Mesenchymal stem cell (in vitro differentiated cells and primary cell): ENCODE measurements around the gene FAM180A.
A peak's percentile ranks its signal among the peaks of the same experiment; 100 is the strongest.

ENCODE experiments used
- DNase-seq: peaks from one replicate; pipeline ENCODE4 v3.0.0-alpha.2; 2013
- H2AFZ ChIP-seq: one replicate; pipeline ENCODE4 v1.6.1; 2013; ENCODE audit warnings: low read depth, mild to moderate bottlenecking, control low read depth, inconsistent platforms, low read length, moderate library complexity
- H2AK5ac ChIP-seq: 2 replicates; pipeline ENCODE4 v1.6.1; 2013; ENCODE audit warnings: low read length, moderate library complexity, mild to moderate bottlenecking, inconsistent platforms; ENCODE audit not compliant: severe bottlenecking
- H2BK120ac ChIP-seq: one replicate; pipeline ENCODE4 v1.6.1; 2013; ENCODE audit warnings: low read depth, mild to moderate bottlenecking, inconsistent platforms, low read length, moderate library complexity
- H2BK12ac ChIP-seq, 2 experiments: one replicate each; pipeline ENCODE4 v1.6.1; 2013; ENCODE audit warnings: inconsistent platforms in 2 of 2, low read length in 2 of 2, mild to moderate bottlenecking in 2 of 2, moderate library complexity in 2 of 2, control low read depth in 1 of 2
- H2BK15ac ChIP-seq: one replicate; pipeline ENCODE4 v1.6.1; 2013; ENCODE audit warnings: mild to moderate bottlenecking, low read depth, inconsistent platforms; ENCODE audit not compliant: poor library complexity, severe bottlenecking
- H2BK5ac ChIP-seq: 2 replicates; pipeline ENCODE4 v1.6.1; 2013; ENCODE audit warnings: low read depth, mild to moderate bottlenecking, low read length, control low read depth, inconsistent platforms; ENCODE audit not compliant: poor library complexity, severe bottlenecking
- H3K14ac ChIP-seq, 2 experiments: one replicate each; pipeline ENCODE4 v1.6.1; 2013; ENCODE audit warnings: inconsistent platforms in 2 of 2, low read length in 2 of 2, control low read depth in 1 of 2, mild to moderate bottlenecking in 1 of 2, moderate library complexity in 1 of 2
- H3K18ac ChIP-seq, 2 experiments: one replicate each; pipeline ENCODE4 v1.6.1; 2013; ENCODE audit warnings: inconsistent platforms in 2 of 2, low read length in 2 of 2, control low read depth in 1 of 2, low read depth in 1 of 2, mild to moderate bottlenecking in 1 of 2
- H3K23ac ChIP-seq, 2 experiments: one replicate each; pipeline ENCODE4 v1.6.1; 2013; ENCODE audit warnings: inconsistent platforms in 2 of 2, low read length in 2 of 2, mild to moderate bottlenecking in 2 of 2, moderate library complexity in 2 of 2, control low read depth in 1 of 2
- H3K27ac ChIP-seq: 2 replicates; pipeline ENCODE4 v1.5.1; 2013; ENCODE audit warnings: mild to moderate bottlenecking, moderate library complexity, low read length, control low read depth, inconsistent platforms; ENCODE audit not compliant: poor library complexity, severe bottlenecking
- H3K27me3 ChIP-seq, 2 experiments: 2 replicates each; pipeline versions ENCODE4 v1.6.1 to v1.7.0; 2013; ENCODE audit warnings: low read length in 2 of 2, mild to moderate bottlenecking in 2 of 2, moderate library complexity in 2 of 2, control low read depth in 1 of 2, inconsistent platforms in 1 of 2; ENCODE audit not compliant: control insufficient read depth in 1 of 2, insufficient read depth in 1 of 2
- H3K36me3 ChIP-seq, 2 experiments: 2 replicates each; pipeline versions ENCODE4 v1.6.1 to v1.7.0; 2013; ENCODE audit warnings: low read length in 2 of 2, control low read depth in 1 of 2, inconsistent platforms in 1 of 2, low read depth in 1 of 2, mild to moderate bottlenecking in 1 of 2; ENCODE audit not compliant: insufficient read depth in 2 of 2, control insufficient read depth in 1 of 2
- H3K4ac ChIP-seq, 2 experiments: one replicate each; pipeline ENCODE4 v1.6.1; 2013; ENCODE audit warnings: inconsistent platforms in 2 of 2, low read length in 2 of 2, mild to moderate bottlenecking in 2 of 2, moderate library complexity in 2 of 2, control low read depth in 1 of 2, low read depth in 1 of 2
- H3K4me1 ChIP-seq: 2 replicates; pipeline ENCODE4 v1.6.1; 2013; ENCODE audit warnings: low read depth, low read length, control low read depth; ENCODE audit not compliant: control insufficient read depth, insufficient read depth
- H3K4me2 ChIP-seq: 2 replicates; pipeline ENCODE4 v1.6.1; 2013; ENCODE audit warnings: low read length, mild to moderate bottlenecking, inconsistent platforms; ENCODE audit not compliant: poor library complexity, severe bottlenecking
- H3K4me3 ChIP-seq, 2 experiments: 2 replicates each; pipeline versions ENCODE4 v1.5.1 to v1.7.0; 2013; ENCODE audit warnings: low read length in 2 of 2, mild to moderate bottlenecking in 2 of 2, control low read depth in 1 of 2, low read depth in 1 of 2; ENCODE audit not compliant: insufficient read depth in 1 of 2
- H3K79me1 ChIP-seq: replicated peaks from 2 replicates; pipeline ENCODE4 v1.6.1; 2013; ENCODE audit warnings: mild to moderate bottlenecking, control low read depth, low read length, inconsistent platforms; ENCODE audit not compliant: poor library complexity, severe bottlenecking
- H3K9ac ChIP-seq: 2 replicates; pipeline ENCODE4 v1.7.0; 2013; ENCODE audit warnings: mild to moderate bottlenecking, low read length, moderate library complexity
- H3K9me3 ChIP-seq: 2 replicates; pipeline ENCODE4 v1.7.0; 2013; ENCODE audit warnings: mild to moderate bottlenecking, low read length; ENCODE audit not compliant: control insufficient read depth
- H4K8ac ChIP-seq: one replicate; pipeline ENCODE4 v1.6.1; 2013; ENCODE audit warnings: inconsistent platforms, mild to moderate bottlenecking, low read length, moderate library complexity
- H4K91ac ChIP-seq: one replicate; pipeline ENCODE4 v1.6.1; 2013; ENCODE audit warnings: mild to moderate bottlenecking, low read length, inconsistent platforms
- WGBS: methylation state at CpG from one replicate; pipeline ENCODE4 v1.1.7; 2013; ENCODE audit warnings: mixed read lengths; 5-methylcytosine and 5-hydroxymethylcytosine counted together

The FAM180A gene

DNA sequence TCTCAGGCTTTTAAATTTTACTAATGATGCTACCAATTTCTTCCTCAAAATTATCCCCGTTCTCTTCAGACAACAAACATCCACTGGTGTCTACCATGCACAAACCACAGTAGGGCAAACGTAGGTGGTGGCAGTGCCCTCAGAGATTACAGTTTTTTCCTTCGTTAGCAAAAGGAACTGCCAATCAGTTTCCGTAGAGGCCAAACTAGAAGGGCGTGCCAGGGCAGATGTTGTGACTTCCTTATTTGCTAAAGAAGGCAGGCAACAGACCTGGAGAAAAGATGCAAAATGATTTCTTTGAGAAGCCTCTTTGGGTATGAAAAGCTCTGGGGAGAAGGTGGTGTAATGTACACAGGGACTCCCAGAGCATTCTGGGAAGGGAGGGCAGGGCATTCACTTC, 7.6 kb upstream of the FAM180A start:
- H3K14ac ChIP-seq: no peak overlapping the region
- H2BK5ac ChIP-seq: no peak overlapping the region
- no peak overlapping the region for H4K8ac ChIP-seq
- no peaks in the 10 kb centered on the region for H3K79me1 ChIP-seq
- DNase-seq: no peak
- H3K4ac ChIP-seq: no peak overlapping the region
- 78% methylated on average over 5 of the region's 5 CpGs for WGBS
- H3K4me3 ChIP-seq: no peak overlapping the region
- H4K91ac ChIP-seq: no peak overlapping the region
- H2AFZ ChIP-seq: no peak overlapping the region
- H3K27me3 ChIP-seq: peaks cover 0 to 34% of the 10 kb centered on the region in 2 experiments
- no peak overlapping the region for H2BK12ac ChIP-seq
- H3K4me2 ChIP-seq: no peak overlapping the region
- no peak overlapping the region for H3K27ac ChIP-seq
- no peaks in the 10 kb centered on the region for H3K4me1 ChIP-seq
- no peak overlapping the region for H3K9ac ChIP-seq
- no peak overlapping the region for H2BK15ac ChIP-seq
- no peak overlapping the region for H2AK5ac ChIP-seq
- H2BK120ac ChIP-seq: no peak overlapping the region
- no peaks in the 10 kb centered on the region for H3K9me3 ChIP-seq
- no peaks in the 10 kb centered on the region for H3K36me3 ChIP-seq
- no peak overlapping the region for H3K23ac ChIP-seq
- H3K18ac ChIP-seq: no peak overlapping the region

DNA sequence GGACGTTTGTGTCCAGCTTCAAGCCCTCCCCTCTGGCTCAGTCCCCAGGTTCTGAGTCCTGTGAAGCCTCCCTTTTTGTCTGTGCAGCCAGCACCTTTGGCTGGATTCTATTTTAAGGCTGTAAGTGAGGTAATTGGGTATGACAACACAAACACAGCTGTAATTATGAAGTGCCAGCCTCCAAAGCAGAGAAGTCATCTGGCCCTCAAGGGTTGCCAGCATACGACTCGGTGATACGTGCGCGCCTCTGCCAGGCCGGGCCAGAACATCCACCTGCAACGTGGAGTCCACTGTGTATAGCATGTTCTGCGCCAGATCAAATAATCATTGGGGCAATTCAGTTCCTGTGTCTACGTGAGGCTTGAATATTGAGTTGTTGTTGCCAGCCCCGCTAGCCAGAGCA, 6.7 kb upstream of the FAM180A start:
- Histone ChIP-seq H3K9me3 (no peaks in the 10 kb centered on the region), H2AK5ac (no peak overlapping the region), H2BK12ac (no peak overlapping the region), H2BK5ac (no peak overlapping the region), H3K9ac (no peak overlapping the region), H3K4me1 (no peaks in the 10 kb centered on the region), H3K4me2 (no peak overlapping the region), H3K4ac (no peak overlapping the region), H3K79me1 (no peaks in the 10 kb centered on the region), H2BK15ac (peak overlapping the region; percentile 62), H2AFZ (no peak overlapping the region), H3K23ac (no peak overlapping the region), H3K27ac (no peak overlapping the region), H3K36me3 (no peaks in the 10 kb centered on the region), H2BK120ac (no peak overlapping the region), H3K14ac (no peak overlapping the region), H3K18ac (no peak overlapping the region), H3K4me3 (no peak overlapping the region), H3K27me3 (peaks cover 0 to 34% of the 10 kb centered on the region in 2 experiments), H4K91ac (no peak overlapping the region), H4K8ac (no peak overlapping the region)
- WGBS: 94% methylated on average over 11 of the region's 11 CpGs
- DNase-seq: no peak

DNA sequence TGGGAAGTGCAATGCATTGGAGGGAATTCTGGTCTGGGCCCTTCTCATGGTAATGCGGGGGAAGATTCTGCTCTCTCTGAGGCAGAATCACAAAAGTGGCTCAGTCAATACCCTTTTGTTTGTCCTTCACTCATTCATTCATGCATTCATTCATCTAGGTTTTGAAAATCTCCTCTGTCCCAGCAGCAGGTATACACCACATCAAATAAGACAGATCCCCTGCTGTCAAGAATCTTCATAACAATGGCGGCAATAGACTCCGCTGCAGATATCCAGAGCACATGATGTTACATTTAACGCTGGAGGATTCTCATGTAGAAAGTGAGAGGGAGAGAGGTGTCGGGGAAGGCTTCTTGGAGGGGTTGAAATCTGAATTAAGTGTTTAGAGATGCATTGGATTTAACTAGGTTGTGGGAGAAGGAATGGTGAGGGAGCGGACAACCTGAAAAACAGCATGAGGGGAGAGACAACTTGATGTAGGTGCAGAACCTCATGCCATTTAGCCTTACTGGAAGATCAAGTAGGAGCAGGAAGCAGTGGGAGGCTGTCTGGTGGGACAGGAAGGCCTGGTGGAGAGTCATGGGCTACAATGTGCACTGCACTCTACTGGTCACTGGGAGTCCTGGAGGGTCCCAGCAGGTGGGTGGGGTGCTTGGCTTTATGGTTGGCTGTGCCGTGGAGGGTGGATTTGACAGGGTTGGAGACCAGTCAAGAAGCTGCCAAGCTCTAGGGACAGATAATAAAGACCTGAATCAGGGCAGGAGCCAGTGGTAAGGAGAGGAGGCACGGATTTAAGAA, 5.2 kb upstream of the FAM180A start:
- 92% methylated on average over 8 of the region's 8 CpGs for WGBS

DNA sequence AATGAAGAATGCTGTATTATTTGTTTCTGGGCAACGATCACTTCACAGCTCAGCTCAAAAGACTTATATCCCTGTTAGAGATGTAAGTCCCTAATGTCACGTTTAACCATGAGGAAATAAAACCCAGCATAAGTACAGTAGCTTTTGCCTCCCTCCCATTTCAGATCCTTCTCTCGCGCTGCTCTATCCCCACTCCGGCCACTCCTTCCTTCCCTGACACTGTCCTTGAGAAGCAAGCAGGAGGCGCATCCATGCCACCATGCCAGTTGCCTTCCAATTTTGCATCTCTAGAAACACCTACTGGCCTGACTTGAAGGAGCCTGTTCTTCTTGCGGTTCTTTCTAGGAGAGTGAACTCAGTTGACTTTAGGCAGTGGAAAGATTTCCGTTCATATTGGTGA, 1.2 kb downstream of the FAM180A start:
- H3K4me2 ChIP-seq: no peak overlapping the region
- H3K4me1 ChIP-seq: no peaks in the 10 kb centered on the region
- no peak overlapping the region for H3K14ac ChIP-seq
- no peak overlapping the region for H3K4ac ChIP-seq
- no peak overlapping the region for H3K27ac ChIP-seq
- H3K4me3 ChIP-seq: peak overlapping the region in 1 of 2 experiments; percentile 89
- no peak overlapping the region for H2BK5ac ChIP-seq
- H2BK12ac ChIP-seq: no peak overlapping the region
- H3K18ac ChIP-seq: no peak overlapping the region
- whole genome bisulfite sequencing: 93% methylated on average over 8 of the region's 8 CpGs
- no peak overlapping the region for H2BK120ac ChIP-seq
- no peak overlapping the region for H4K8ac ChIP-seq
- no peak overlapping the region for H3K23ac ChIP-seq
- peaks cover 0 to 19% of the 10 kb centered on the region in 2 experiments for H3K36me3 ChIP-seq
- H3K79me1 ChIP-seq: no peaks in the 10 kb centered on the region
- H2AFZ ChIP-seq: no peak overlapping the region
- H4K91ac ChIP-seq: no peak overlapping the region
- peaks cover 0 to 20% of the 10 kb centered on the region in 2 experiments for H3K27me3 ChIP-seq
- peak overlapping the region; percentile 86 for H3K9ac ChIP-seq
- H2BK15ac ChIP-seq: no peak overlapping the region
- no peak overlapping the region for H2AK5ac ChIP-seq
- H3K9me3 ChIP-seq: no peaks in the 10 kb centered on the region
- no peak for DNase-seq

More for the DNA sequence above, 5.2 kb upstream of the FAM180A start:
- peak overlapping the region in 1 of 2 experiments; percentile 82 for H3K14ac ChIP-seq
- no peak for DNase-seq
- H3K23ac ChIP-seq: no peak overlapping the region
- no peak overlapping the region for H2BK5ac ChIP-seq
- H2AK5ac ChIP-seq: no peak overlapping the region
- H3K4me3 ChIP-seq: no peak overlapping the region
- H3K4ac ChIP-seq: no peak overlapping the region
- H3K18ac ChIP-seq: no peak overlapping the region
- H2BK15ac ChIP-seq: no peak overlapping the region
- peaks cover 0 to 29% of the 10 kb centered on the region in 2 experiments for H3K27me3 ChIP-seq
- H3K9me3 ChIP-seq: no peaks in the 10 kb centered on the region
- H3K79me1 ChIP-seq: no peaks in the 10 kb centered on the region
- H3K36me3 ChIP-seq: no peaks in the 10 kb centered on the region
- peak overlapping the region in 1 of 2 experiments; percentile 13 for H2BK12ac ChIP-seq
- H3K9ac ChIP-seq: no peak overlapping the region
- no peak overlapping the region for H4K91ac ChIP-seq
- no peak overlapping the region for H3K4me2 ChIP-seq
- H3K27ac ChIP-seq: no peak overlapping the region
- no peak overlapping the region for H2AFZ ChIP-seq
- H2BK120ac ChIP-seq: no peak overlapping the region
- H3K4me1 ChIP-seq: no peaks in the 10 kb centered on the region
- H4K8ac ChIP-seq: no peak overlapping the region
